ENCODE results near the gene ELOB. TPM values are rescaled to one million over a fixed set of nuclear protein-coding genes. Genes with fewer than 3 reads are reported as not detected.

The ELOB gene
- total RNA-seq, 1 donor from 2014 or later = 192 TPM

DNA sequence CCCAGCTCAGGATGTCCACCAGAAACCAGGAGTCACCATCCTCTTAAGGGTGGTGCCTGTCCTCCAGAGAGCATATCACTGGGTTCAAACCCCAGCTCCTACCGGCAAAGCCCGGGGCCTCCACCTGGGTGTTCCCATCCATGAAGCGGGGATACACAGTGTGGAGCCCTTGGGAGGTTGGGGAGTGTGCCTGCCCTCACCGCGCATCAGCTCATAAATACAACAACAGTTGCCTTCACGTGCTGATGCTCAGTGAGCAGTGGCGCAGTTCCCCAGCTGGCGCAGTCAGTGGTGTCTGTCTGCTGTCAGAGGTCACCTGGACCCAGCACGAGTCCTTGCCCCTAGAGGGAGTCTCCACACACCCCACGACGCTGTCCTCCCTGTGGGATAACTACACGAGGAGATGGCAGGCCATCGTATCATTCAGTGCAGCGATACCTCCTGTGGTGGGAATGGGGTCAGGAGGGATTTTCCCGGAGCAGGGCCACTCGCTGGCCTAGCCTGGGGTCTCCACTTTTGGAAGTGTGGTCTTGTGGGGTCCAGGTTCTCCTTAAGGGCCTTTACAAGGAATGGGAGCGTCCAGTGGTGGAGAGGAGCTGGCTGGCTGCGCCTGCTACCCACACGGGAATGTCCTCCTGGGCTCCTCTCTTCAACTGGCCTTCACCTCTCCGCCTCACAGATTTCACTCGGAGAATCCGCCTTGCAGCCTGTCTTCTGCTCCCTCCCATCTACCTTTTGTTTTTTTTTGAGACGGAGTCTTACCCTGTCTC is 2.3 kb upstream of the ELOB start:
- H3K4me1 Mint-ChIP-seq = peaks cover 22% of the 10 kb centered on the region
- no peak for DNase-seq (ENCODE audit: low spot score in 2 of 2, unreplicated experiment in 2 of 2)
- H3K27ac Mint-ChIP-seq = peak overlapping the region; percentile 99
- H3K4me3 Mint-ChIP-seq = peak overlapping the region; percentile 91
- H3K36me3 Mint-ChIP-seq = no peaks in the 10 kb centered on the region
- TF ChIP-seq, protein P1, sequence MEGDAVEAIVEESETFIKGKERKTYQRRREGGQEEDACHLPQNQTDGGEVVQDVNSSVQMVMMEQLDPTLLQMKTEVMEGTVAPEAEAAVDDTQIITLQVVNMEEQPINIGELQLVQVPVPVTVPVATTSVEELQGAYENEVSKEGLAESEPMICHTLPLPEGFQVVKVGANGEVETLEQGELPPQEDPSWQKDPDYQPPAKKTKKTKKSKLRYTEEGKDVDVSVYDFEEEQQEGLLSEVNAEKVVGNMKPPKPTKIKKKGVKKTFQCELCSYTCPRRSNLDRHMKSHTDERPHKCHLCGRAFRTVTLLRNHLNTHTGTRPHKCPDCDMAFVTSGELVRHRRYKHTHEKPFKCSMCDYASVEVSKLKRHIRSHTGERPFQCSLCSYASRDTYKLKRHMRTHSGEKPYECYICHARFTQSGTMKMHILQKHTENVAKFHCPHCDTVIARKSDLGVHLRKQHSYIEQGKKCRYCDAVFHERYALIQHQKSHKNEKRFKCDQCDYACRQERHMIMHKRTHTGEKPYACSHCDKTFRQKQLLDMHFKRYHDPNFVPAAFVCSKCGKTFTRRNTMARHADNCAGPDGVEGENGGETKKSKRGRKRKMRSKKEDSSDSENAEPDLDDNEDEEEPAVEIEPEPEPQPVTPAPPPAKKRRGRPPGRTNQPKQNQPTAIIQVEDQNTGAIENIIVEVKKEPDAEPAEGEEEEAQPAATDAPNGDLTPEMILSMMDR (IDR thresholded peaks at IDR 0.05; ENCODE audit: unreplicated experiment) = no peak
- H3K27me3 Mint-ChIP-seq (ENCODE audit: low read depth) = peaks cover 2% of the 10 kb centered on the region
- no peaks in the 10 kb centered on the region for H3K9me3 Mint-ChIP-seq

GRCh38 chr16:2778630-2778958 is 1.5 kb upstream of the ELOB start:
- Mint-ChIP-seq H3K9me3 (no peaks in the 10 kb centered on the region), H3K4me3 (peak overlapping the region; percentile 91), H3K27ac (peak overlapping the region; percentile 99), H3K27me3 (ENCODE audit: low read depth) (no peaks in the 10 kb centered on the region), H3K4me1 (peaks cover 22% of the 10 kb centered on the region), H3K36me3 (no peaks in the 10 kb centered on the region)
- TF ChIP-seq, protein P1 (IDR thresholded peaks at IDR 0.05; ENCODE audit: unreplicated experiment) = no peak
- no peak for DNase-seq (ENCODE audit: low spot score in 2 of 2, unreplicated experiment in 2 of 2)

GRCh38 chr16:2777903-2778629 is 986 bp upstream of the ELOB start:
- Mint-ChIP-seq H3K27ac (peak overlapping the region; percentile 99), H3K4me3 (peak overlapping the region; percentile 91), H3K36me3 (peaks cover 2% of the 10 kb centered on the region), H3K27me3 (ENCODE audit: low read depth) (no peaks in the 10 kb centered on the region), H3K4me1 (peaks cover 22% of the 10 kb centered on the region), H3K9me3 (no peaks in the 10 kb centered on the region)
- TF ChIP-seq, protein P1 (IDR thresholded peaks at IDR 0.05; ENCODE audit: unreplicated experiment) = no peak
- no peak for DNase-seq (ENCODE audit: low spot score in 2 of 2, unreplicated experiment in 2 of 2)

- no peaks in the 10 kb centered on the region for H3K9me3 Mint-ChIP-seq
- peak overlapping the region; percentile 94 for H3K27ac Mint-ChIP-seq
- peak in 1 of 2 experiments; percentile 61 for DNase-seq (ENCODE audit: low spot score in 2 of 2, unreplicated experiment in 2 of 2)
- TF ChIP-seq, protein P1 (IDR thresholded peaks at IDR 0.05; ENCODE audit: unreplicated experiment) = no peak
- peaks cover 10% of the 10 kb centered on the region for H3K36me3 Mint-ChIP-seq
- H3K4me3 Mint-ChIP-seq = peak overlapping the region; percentile 81
- peaks cover 22% of the 10 kb centered on the region for H3K4me1 Mint-ChIP-seq
- no peaks in the 10 kb centered on the region for H3K27me3 Mint-ChIP-seq (ENCODE audit: low read depth)
Observed at GRCh38 chr16:2776500-2777139, 460 bp downstream of the ELOB start.

DNA sequence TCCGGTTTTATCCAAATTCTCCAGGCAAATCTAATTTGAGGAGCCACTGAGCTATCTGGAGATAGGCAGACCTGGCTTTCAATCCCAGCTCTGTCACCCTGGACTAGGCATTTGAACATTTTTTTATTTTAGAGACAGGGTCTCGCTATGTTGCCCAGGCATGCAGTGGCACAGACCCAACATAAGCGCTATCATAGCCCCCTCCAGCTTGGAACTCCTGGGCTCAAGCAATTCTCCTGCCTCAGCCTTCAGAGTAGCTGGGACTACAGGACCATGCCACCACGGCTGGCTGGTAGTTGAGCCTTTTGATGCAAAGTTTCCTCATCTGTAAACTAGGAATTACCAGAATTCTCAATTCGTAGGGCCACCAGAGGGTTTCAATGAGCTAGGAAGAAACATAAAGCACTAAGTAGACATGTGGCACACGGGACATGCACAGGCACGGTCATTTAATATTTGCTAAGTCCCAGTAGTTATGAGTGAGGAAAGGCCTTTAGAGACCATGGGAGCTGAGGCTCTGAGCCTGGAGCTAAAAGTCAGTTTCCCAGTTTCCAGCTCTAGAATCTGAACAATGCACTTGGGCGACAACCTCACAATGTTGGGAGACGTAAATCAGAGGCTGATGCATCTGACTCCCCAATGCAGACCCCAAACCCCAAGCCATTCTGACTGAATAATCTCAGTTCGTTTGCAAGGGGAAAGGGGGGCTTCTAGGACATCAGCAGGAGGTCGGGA is 1.1 kb downstream of the ELOB start:
- TF ChIP-seq, protein P1 (IDR thresholded peaks at IDR 0.05; ENCODE audit: unreplicated experiment) = no peak
- H3K4me1 Mint-ChIP-seq = peaks cover 22% of the 10 kb centered on the region
- peak overlapping the region; percentile 81 for H3K4me3 Mint-ChIP-seq
- peaks cover 15% of the 10 kb centered on the region for H3K36me3 Mint-ChIP-seq
- DNase-seq (ENCODE audit: low spot score in 2 of 2, unreplicated experiment in 2 of 2) = no peak
- H3K27ac Mint-ChIP-seq = peak overlapping the region; percentile 94
- no peaks in the 10 kb centered on the region for H3K27me3 Mint-ChIP-seq (ENCODE audit: low read depth)
- H3K9me3 Mint-ChIP-seq = no peaks in the 10 kb centered on the region

Data from mesothelial cell of epicardium (in vitro differentiated cells).